Transverse colon (tissue), 3 donors: Measurements from ENCODE around the gene SIPA1L3.

Source experiments
- EP300 ChIP-seq: sonication (generic); formaldehyde crosslinking; IDR thresholded peaks from one replicate; pipeline ENCODE4 v1.6.1; 2017; ENCODE audit warnings: antibody characterized with exemption, low read depth
- POLR2A ChIP-seq: fragments of 450-650 bp; IDR thresholded peaks from one replicate; pipeline ENCODE4 v1.6.1; 2016; ENCODE audit warnings: antibody characterized with exemption, mild to moderate bottlenecking, moderate library complexity
- TF ChIP-seq, protein P1 (sequence below), 5 experiments: fragments of 200-600 bp in 3 of 5; fragments of 450-650 bp in 2 of 5; sonication (generic) in 3 of 5; IDR thresholded peaks; 1 replicate in 2 of 5; 2 replicates in 3 of 5; pipeline ENCODE4 v1.5.1; 2016 to 2017; ENCODE audit warnings: antibody characterized with exemption in 5 of 5, inconsistent platforms in 3 of 5, mild to moderate bottlenecking in 2 of 5, moderate library complexity in 1 of 5

GRCh38 chr19:38224014-38224862 lies 317.2 kb downstream of the SIPA1L3 start, which contains the start of gene DPF1:
- TF ChIP-seq EP300 (no peak), POLR2A (no peak)
- TF ChIP-seq, protein P1, sequence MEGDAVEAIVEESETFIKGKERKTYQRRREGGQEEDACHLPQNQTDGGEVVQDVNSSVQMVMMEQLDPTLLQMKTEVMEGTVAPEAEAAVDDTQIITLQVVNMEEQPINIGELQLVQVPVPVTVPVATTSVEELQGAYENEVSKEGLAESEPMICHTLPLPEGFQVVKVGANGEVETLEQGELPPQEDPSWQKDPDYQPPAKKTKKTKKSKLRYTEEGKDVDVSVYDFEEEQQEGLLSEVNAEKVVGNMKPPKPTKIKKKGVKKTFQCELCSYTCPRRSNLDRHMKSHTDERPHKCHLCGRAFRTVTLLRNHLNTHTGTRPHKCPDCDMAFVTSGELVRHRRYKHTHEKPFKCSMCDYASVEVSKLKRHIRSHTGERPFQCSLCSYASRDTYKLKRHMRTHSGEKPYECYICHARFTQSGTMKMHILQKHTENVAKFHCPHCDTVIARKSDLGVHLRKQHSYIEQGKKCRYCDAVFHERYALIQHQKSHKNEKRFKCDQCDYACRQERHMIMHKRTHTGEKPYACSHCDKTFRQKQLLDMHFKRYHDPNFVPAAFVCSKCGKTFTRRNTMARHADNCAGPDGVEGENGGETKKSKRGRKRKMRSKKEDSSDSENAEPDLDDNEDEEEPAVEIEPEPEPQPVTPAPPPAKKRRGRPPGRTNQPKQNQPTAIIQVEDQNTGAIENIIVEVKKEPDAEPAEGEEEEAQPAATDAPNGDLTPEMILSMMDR (IDR thresholded peaks at IDR 0.05), result no peak
